ENCODE measurements around the gene LMX1B.

LMX1B gene

DNA sequence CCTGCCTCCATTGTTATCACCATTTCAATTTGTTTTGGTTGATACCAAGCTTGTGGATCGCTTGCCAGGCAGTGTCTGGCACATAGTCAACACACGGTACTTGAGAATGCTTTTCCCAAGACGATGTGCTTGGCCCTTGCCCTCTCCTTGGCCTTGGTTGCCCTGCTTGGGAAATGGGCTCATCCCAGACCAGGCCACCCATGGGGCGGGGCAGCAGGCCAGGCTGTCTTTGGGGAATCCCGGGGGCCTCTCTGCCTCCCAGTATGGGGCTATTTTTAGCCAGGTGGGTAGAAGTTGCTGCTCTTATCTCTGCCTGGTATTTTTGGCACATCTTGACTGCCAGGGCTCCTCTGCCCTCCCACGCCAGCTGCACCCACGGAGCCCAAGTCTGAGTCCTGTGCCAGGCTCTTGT, 49.9 kb downstream of the LMX1B start:
- TF ChIP-seq Cebpa-rat (IDR thresholded peaks at IDR 0.05) = no peak
- Histone ChIP-seq H3K4me3 (peak overlapping the region in 2 of 10 experiments; percentile 7 to 41; a peak in 3 of 20 replicates), H3K9me3 (replicated peaks in 1 of 11) (no peaks in the 10 kb centered on the region), H3K27me3 (peaks cover 0 to 33% (median 0%) of the 10 kb centered on the region in 11 experiments; a peak in 7 of 22 replicates), H3K9ac (peak overlapping the region in 3 of 11 experiments; percentile 17 to 44 (median 35); a peak in 1 of 22 replicates), H3K36me3 (no peaks in the 10 kb centered on the region), H3K4me1 (peaks cover 32 to 65% (median 48%) of the 10 kb centered on the region in 10 experiments), H3K27ac (no peak overlapping the region; a peak in 1 of 22 replicates), H4K20me1 (peaks cover 0 to 25% (median 0%) of the 10 kb centered on the region in 11 experiments; a peak in 3 of 22 replicates), H3K4me2 (peak overlapping the region; percentile 44 to 95 (median 86); a peak in 21 of 22 replicates)

DNA sequence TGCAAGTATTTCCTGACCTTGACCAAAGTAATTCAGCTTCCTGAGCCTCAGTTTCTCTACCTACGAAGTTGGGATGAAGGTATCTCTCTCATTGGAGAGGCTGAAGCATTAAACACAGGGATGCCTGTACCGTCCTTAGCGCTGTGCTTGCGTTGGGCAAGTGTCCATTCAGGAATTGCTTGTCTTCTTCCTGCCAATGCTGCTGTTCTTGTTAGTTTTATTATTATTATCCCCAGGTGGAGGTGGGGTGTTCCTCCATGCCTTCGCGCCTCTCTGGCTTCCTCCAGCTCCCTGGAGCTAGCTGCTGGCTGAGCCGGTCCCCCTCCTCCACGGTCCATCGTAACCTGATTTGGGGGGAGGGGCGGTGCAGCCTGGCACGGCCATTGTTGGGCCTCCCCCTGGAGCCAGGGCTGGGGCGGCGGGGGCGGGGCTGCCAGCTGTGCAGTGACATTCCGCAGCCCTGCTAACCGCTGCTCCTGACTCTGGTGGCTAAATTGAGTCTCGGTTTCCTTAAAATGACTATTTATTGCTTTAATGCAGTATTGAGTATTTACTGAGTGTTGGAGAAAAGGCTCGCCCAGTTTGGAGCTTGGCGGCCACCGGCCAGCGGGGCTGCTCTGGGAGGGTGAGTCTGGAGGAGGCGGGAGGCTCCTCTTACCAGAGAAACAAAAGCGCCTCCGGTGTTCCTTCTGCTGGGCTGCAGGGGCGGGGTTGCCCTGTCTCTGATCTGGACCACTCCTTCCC, 51.3 kb downstream of the LMX1B start:
- Histone ChIP-seq H3K9me3 (replicated peaks in 1 of 11) (no peaks in the 10 kb centered on the region), H3K4me3 (peak overlapping the region in 8 of 10 experiments; percentile 6 to 35 (median 22); a peak in 9 of 20 replicates), H4K20me1 (peaks cover 0 to 25% (median 0%) of the 10 kb centered on the region in 11 experiments; a peak in 3 of 22 replicates), H3K4me1 (peaks cover 32 to 65% (median 48%) of the 10 kb centered on the region in 10 experiments), H3K27me3 (peaks cover 0 to 33% (median 0%) of the 10 kb centered on the region in 11 experiments; a peak in 7 of 22 replicates), H3K36me3 (no peaks in the 10 kb centered on the region), H3K27ac (no peak overlapping the region; a peak in 1 of 22 replicates), H3K4me2 (peak overlapping the region; percentile 75 to 95 (median 87)), H3K9ac (peak overlapping the region in 3 of 11 experiments; percentile 42 to 53 (median 43); a peak in 5 of 22 replicates)
- TF ChIP-seq Cebpa-rat (IDR thresholded peaks at IDR 0.05) = no peak

DNA sequence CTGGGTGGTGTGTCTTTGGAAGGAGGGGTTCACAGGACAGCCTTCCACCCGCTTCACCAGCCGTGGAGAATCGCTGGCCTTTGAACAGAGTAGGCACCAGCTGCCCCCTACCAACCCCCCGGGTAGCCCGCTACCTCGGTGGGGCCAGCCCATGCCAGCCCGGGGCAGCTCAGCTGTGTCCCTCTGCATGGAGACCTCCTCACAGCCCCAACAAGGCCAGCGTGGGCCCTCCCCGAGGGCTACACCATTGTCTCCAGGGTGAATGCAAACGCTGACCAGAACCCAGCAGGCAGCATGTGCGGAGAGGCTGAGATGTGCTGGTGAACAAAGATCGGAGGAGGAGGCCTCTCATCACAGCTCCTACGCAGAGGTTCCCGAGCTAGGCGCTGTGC, 51.9 kb downstream of the LMX1B start:
- Histone ChIP-seq H3K36me3 (no peaks in the 10 kb centered on the region), H4K20me1 (peaks cover 0 to 26% (median 0%) of the 10 kb centered on the region in 11 experiments; a peak in 4 of 22 replicates), H3K4me3 (peak overlapping the region in 5 of 10 experiments; percentile 13 to 34 (median 24); a peak in 4 of 20 replicates), H3K4me1 (peaks cover 32 to 65% (median 48%) of the 10 kb centered on the region in 10 experiments), H3K27ac (no peak overlapping the region; a peak in 1 of 22 replicates), H3K4me2 (peak overlapping the region; percentile 75 to 95 (median 87)), H3K9ac (peak overlapping the region in 3 of 11 experiments; percentile 42 to 53 (median 43); a peak in 4 of 22 replicates), H3K27me3 (peaks cover 0 to 33% (median 0%) of the 10 kb centered on the region in 11 experiments; a peak in 7 of 22 replicates), H3K9me3 (replicated peaks in 1 of 11) (no peaks in the 10 kb centered on the region)
- TF ChIP-seq Cebpa-rat (IDR thresholded peaks at IDR 0.05) = no peak

DNA sequence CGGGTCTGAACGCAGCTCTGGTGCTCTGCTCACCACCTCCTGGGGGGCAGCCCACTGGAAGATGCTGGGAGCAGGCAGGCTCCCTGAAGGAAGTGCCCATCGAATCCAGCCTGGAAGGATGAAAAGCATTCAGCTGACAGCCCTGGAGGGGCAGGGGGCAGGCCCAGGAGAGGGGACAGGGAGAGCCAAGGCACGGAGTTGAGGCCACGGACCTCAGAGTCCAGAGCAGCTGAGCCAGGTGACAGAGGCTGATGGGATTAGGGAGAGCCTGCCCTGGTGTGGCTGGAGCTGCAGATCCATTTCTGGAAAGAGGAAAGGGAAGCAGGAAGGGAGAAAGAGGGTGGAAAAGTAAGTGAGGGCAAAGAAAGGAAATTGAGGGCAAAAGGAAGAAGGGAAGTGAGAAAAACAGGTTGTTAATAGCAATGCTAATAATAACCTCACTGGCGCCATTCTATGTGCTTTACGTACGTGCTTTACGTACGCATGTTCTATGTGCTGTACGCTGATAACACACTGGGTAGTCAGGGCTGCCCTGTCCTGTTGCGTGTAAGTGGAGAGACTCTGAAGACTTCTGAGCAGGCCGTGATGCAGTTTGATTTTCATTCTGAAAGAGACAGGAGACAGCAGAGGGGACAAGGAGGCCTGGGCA, 52.6 kb downstream of the LMX1B start:
- no peak for TF ChIP-seq Cebpa-rat (IDR thresholded peaks at IDR 0.05)
- no peak overlapping the region for H3K27ac ChIP-seq
- no peaks in the 10 kb centered on the region for H3K9me3 ChIP-seq (replicated peaks in 1 of 11)
- H3K36me3 ChIP-seq = no peaks in the 10 kb centered on the region
- H4K20me1 ChIP-seq = peaks cover 0 to 32% (median 0%) of the 10 kb centered on the region in 11 experiments; a peak in 4 of 22 replicates
- H3K4me3 ChIP-seq = no peak overlapping the region; a peak in 1 of 20 replicates
- H3K27me3 ChIP-seq = peaks cover 0 to 33% (median 0%) of the 10 kb centered on the region in 11 experiments; a peak in 10 of 22 replicates
- 0 out of 22 replicates have a peak overlapping the region, but pooled peaks of 1 of the 11 experiments have one; percentile 13 for H3K9ac ChIP-seq
- H3K4me2 ChIP-seq = peak overlapping the region; percentile 75 to 95 (median 87)
- peaks cover 32 to 65% (median 48%) of the 10 kb centered on the region in 10 experiments for H3K4me1 ChIP-seq

DNA sequence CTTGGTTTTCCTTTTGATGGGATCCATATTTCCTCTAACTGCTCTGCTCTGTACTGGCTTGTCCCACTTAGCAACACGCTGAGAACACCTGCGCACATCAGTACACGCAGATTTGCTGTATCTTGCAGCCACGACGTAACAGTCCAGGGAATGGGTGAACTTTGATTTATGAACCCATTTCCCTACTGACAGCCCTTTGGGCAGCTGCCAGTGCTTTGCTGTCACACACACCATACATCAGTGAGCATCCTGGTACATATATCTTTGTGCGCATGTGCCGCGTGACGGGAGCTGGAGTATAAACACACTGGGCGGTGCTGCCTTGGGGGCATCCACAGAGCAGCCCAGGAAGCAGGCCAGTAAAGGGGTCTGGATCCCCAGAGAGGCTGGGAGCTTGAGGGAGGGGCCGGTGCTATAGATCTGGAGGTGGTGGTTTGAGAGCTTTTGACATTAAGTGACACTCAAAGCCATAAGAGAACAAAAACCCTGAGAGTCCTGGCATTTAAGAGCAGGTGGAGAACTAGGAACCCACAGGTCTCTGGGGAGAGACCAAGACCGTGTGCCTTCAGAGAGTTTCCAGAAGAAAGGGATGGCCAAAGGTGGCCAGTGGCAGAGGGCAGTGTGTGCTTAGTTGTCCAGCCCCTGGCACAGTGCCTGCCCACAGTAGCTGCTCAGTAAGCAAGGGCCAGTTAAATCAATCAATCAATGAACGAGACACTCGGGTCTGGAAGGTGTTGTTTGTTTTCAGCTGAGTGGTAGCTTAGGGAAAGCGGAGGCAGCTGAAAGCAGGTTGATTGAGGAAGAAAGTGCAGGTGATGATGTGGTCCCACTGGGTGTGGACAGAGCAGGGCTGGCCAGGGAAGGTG, 53.7 kb downstream of the LMX1B start:
- peaks cover 32 to 57% (median 48%) of the 10 kb centered on the region in 10 experiments for H3K4me1 ChIP-seq
- TF ChIP-seq Cebpa-rat (IDR thresholded peaks at IDR 0.05) = no peak
- H3K36me3 ChIP-seq = no peaks in the 10 kb centered on the region

DNA sequence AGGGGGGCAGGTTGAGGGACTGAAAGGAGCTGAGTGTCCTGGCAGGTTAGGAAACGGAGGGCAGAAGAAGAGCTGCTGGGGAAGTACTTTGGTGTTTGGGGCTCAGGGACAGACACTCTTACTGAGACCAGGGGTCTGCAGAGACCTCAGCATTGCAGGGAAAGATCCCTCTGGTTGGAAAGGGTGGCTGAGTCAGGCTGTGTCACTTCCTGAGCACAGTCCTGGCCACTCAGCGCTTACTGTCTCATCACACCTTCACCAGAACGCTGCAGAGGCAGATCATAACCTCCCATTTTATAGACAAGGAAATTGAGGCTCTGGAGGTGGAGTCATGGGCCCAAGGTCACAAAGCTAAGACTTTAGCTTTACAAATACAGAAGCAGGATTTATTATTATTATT, 54.3 kb downstream of the LMX1B start:
- Histone ChIP-seq H3K4me1 (peaks cover 32 to 51% (median 47%) of the 10 kb centered on the region in 10 experiments), H3K9ac (no peak overlapping the region), H3K4me3 (no peak overlapping the region), H3K36me3 (no peaks in the 10 kb centered on the region), H3K27me3 (peaks cover 11 to 43% (median 17%) of the 10 kb centered on the region in 11 experiments), H4K20me1 (peaks cover 0 to 50% (median 0%) of the 10 kb centered on the region in 11 experiments; a peak in 5 of 22 replicates), H3K9me3 (replicated peaks in 1 of 11) (no peaks in the 10 kb centered on the region), H3K4me2 (peak overlapping the region in 8 of 11 experiments; percentile 75 to 95 (median 86); a peak in 12 of 22 replicates), H3K27ac (no peak overlapping the region)
- no peak for TF ChIP-seq Cebpa-rat (IDR thresholded peaks at IDR 0.05)

More for the DNA sequence above, 53.7 kb downstream of the LMX1B start:
- Histone ChIP-seq H3K4me3 (no peak overlapping the region), H3K27me3 (peaks cover 4 to 37% (median 11%) of the 10 kb centered on the region in 11 experiments; a peak in 19 of 22 replicates), H3K9ac (no peak overlapping the region; a peak in 1 of 22 replicates), H3K27ac (no peak overlapping the region), H3K9me3 (replicated peaks in 1 of 11) (no peaks in the 10 kb centered on the region), H3K4me2 (peak overlapping the region; percentile 75 to 95 (median 87); a peak in 18 of 22 replicates), H4K20me1 (peaks cover 0 to 44% (median 0%) of the 10 kb centered on the region in 11 experiments; a peak in 5 of 22 replicates)

DNA sequence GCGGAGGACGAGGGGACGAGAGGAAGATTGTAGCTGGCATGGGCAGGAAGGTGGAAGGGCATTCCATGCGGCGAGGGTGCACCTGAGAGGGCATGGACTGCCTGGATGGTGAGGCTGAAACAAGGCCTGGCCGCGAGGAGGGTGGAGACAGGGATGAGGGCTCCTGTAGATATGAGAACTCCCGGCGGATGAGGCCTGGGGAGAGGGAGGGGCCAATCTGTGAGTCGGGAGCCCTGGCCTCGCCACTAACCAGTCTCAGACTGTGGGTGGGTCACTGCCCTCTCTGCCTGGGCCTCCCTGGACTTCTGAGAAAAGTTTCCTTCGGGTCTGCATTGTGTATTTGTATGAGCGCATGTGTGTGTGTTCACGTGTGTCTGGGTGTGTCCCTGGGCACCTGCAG, 55.4 kb downstream of the LMX1B start:
- H3K9me3 ChIP-seq (replicated peaks in 1 of 11) = no peaks in the 10 kb centered on the region
- no peak for TF ChIP-seq Cebpa-rat (IDR thresholded peaks at IDR 0.05)
- peaks cover 26 to 40% (median 40%) of the 10 kb centered on the region in 10 experiments for H3K4me1 ChIP-seq
- H3K27ac ChIP-seq = no peak overlapping the region
- H3K9ac ChIP-seq = no peak overlapping the region
- peaks cover 0 to 60% (median 0%) of the 10 kb centered on the region in 11 experiments; a peak in 5 of 22 replicates for H4K20me1 ChIP-seq
- H3K4me3 ChIP-seq = no peak overlapping the region
- no peak overlapping the region for H3K4me2 ChIP-seq
- no peaks in the 10 kb centered on the region for H3K36me3 ChIP-seq
- peaks cover 21 to 54% (median 27%) of the 10 kb centered on the region in 11 experiments for H3K27me3 ChIP-seq

DNA sequence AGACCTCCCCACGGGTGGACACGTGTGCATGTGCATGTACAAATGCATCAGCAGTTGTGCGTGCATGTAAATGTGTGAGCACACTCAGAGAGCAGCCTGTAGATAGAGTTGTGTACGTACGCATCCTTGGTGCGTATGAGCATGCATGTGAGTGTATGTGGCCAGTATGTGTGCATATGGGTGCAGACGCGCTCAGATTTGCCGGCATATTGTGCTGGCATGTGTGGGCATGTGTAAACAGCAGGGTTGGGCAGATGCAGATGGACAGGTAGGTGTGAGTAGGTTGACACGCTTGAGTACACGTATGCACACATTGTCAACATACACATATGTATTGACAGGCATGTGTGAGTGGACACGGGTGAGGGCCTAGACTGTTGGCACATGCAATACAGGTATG, 56.5 kb downstream of the LMX1B start:
- Histone ChIP-seq H3K36me3 (no peaks in the 10 kb centered on the region), H3K27me3 (peaks cover 33 to 57% (median 39%) of the 10 kb centered on the region in 11 experiments), H3K9ac (no peak overlapping the region), H3K9me3 (replicated peaks in 1 of 11) (no peaks in the 10 kb centered on the region), H4K20me1 (peaks cover 0 to 72% (median 0%) of the 10 kb centered on the region in 11 experiments; a peak in 5 of 22 replicates), H3K4me2 (no peak overlapping the region), H3K4me1 (peaks cover 18 to 29% (median 28%) of the 10 kb centered on the region in 10 experiments), H3K4me3 (no peak overlapping the region), H3K27ac (no peak overlapping the region)
- TF ChIP-seq Cebpa-rat (IDR thresholded peaks at IDR 0.05) = no peak
